RWPE1 (cell line): ENCODE results near the gene CLMN.

Source experiments
- CTCF ChIA-PET: fragments of 350-600 bp; sonication (Branson Sonifier 250); formaldehyde crosslinking; extraction: SDS; loops from one replicate; lab custom pipeline; 2021; lab: Yijun Ruan, JAX
- POLR2A ChIA-PET: fragments of 400-600 bp; formaldehyde crosslinking; extraction: SDS; loops from one replicate; lab custom pipeline; 2020; ENCODE audit warnings: antibody characterized with exemption; ENCODE audit not compliant: low non-redundant PET; lab: Yijun Ruan, JAX
- DNase-seq: peaks from one replicate; pipeline ENCODE4 v3.0.0; 2012; ENCODE audit warnings: low spot score
- H3K27ac ChIP-seq: fragments of 450-650 bp; 2 replicates; pipeline ENCODE4 v1.5.1; 2017
- CTCF ChIP-seq: fragments of 450-650 bp; conservative IDR thresholded peaks from 2 replicates; pipeline ENCODE4 v1.5.1; 2017; ENCODE audit warnings: low read depth, mild to moderate bottlenecking

The CLMN gene

GRCh38 chr14:95264271-95264973, 55.3 kb downstream of the CLMN start:
- no peak for DNase-seq
- TF ChIP-seq CTCF = no peak
- H3K27ac ChIP-seq = peak overlapping the region; percentile 96
- CTCF ChIA-PET = no interaction called here
- POLR2A ChIA-PET = no interaction called here

- ChIA-PET CTCF (no interaction called here), POLR2A (no interaction called here)
- no peak for DNase-seq
- peak overlapping the region; percentile 96; the same call in 1 of the 2 replicates for H3K27ac ChIP-seq
- no peak for TF ChIP-seq CTCF
These were observed 56.0 kb downstream of the CLMN start for GRCh38 chr14:95263527-95264231.

GRCh38 chr14:95262511-95262891, 57.2 kb downstream of the CLMN start:
- no peak for TF ChIP-seq CTCF
- no peak overlapping the region for H3K27ac ChIP-seq
- DNase-seq = no peak
- CTCF ChIA-PET = no interaction called here
- POLR2A ChIA-PET = no interaction called here

- no peak for TF ChIP-seq CTCF
- no peak for DNase-seq
- CTCF ChIA-PET = no interaction called here
- H3K27ac ChIP-seq = peak overlapping the region; percentile 38
- POLR2A ChIA-PET = no interaction called here
These were observed 57.8 kb downstream of the CLMN start for GRCh38 chr14:95261616-95262510.

GRCh38 chr14:95260537-95261361, 59.0 kb downstream of the CLMN start:
- DNase-seq = no peak
- H3K27ac ChIP-seq = no peak overlapping the region
- TF ChIP-seq CTCF = no peak
- ChIA-PET POLR2A (no interaction called here), CTCF (interaction anchor here (0.6 kb wide), 1 partner anchor 117 kb away, joined by 4 read pairs; no protein-coding TSS in a partner anchor)
